ENCODE data around the gene TTC24. TPM values are rescaled to one million over a fixed set of nuclear protein-coding genes. Genes with fewer than 3 reads are reported as not detected.

The TTC24 gene
- total RNA-seq, 4 donors from 2014 or later, result not detected

DNA sequence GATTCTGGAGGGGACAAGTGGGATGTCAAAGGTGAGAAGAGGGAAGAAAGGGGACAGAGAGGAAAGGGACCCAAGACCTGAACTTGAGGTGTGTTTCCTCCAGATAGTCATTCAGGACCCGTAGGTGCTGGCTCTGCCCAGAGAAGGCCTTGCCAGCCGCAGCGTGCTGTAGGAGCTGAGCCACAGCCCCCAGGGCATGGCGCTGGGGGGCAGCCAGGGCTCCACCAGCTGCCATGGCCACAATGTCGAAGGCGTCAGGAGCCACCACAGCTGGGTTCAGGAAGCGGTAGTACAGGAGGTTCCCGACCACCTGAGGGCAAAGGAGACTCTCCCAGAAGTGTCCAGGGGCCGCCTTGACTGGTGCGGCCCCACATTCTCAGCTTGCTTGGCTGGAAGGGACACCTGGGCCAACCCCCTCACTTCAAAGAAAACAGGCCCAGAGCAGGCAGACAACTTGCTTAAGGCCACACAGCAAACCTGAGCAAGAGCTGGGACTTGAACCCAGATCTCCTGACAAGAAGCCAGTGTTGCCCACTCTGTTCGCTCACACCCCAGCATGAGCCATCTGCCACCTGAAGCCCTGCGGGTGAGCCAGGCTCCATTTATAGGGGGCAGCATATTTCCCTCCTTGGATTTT, 45.0 kb upstream of the TTC24 start:
- no peak overlapping the region for H3K4me3 ChIP-seq
- WGBS, 2 donors (ENCODE audit: low coverage in 1 of 2), result 93% methylated on average over 12 of the region's 12 CpGs; no CpG with 5 or more reads in 1 of the 2 donors
- no peaks in the 10 kb centered on the region for H3K9me3 ChIP-seq
- H3K27ac ChIP-seq, result no peak overlapping the region
- no peaks in the 10 kb centered on the region for H3K27me3 ChIP-seq
- H3K36me3 ChIP-seq, result no peaks in the 10 kb centered on the region
- in situ Hi-C loops (cut with MboI; ENCODE audit: low pct_ligation_motif_present in 1 of 4, low pct_unique_long_range_greater_than_20kb in 1 of 4, low sequenced_read_pairs in 3 of 4) (no loop called here), intact Hi-C loops (cut with DNase I; ENCODE audit: low total_unique reads) (no loop called here)
- no peaks in the 10 kb centered on the region for H3K4me1 ChIP-seq
- TF ChIP-seq, protein P1, sequence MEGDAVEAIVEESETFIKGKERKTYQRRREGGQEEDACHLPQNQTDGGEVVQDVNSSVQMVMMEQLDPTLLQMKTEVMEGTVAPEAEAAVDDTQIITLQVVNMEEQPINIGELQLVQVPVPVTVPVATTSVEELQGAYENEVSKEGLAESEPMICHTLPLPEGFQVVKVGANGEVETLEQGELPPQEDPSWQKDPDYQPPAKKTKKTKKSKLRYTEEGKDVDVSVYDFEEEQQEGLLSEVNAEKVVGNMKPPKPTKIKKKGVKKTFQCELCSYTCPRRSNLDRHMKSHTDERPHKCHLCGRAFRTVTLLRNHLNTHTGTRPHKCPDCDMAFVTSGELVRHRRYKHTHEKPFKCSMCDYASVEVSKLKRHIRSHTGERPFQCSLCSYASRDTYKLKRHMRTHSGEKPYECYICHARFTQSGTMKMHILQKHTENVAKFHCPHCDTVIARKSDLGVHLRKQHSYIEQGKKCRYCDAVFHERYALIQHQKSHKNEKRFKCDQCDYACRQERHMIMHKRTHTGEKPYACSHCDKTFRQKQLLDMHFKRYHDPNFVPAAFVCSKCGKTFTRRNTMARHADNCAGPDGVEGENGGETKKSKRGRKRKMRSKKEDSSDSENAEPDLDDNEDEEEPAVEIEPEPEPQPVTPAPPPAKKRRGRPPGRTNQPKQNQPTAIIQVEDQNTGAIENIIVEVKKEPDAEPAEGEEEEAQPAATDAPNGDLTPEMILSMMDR (IDR thresholded peaks at IDR 0.05), result no peak
- no peak for TF ChIP-seq POLR2A (IDR thresholded peaks at IDR 0.05)
- no peak for TF ChIP-seq EP300 (IDR thresholded peaks at IDR 0.05; ENCODE audit: low read depth)
- TF ChIP-seq POLR2AphosphoS5 (IDR thresholded peaks at IDR 0.05), result no peak
- peak; percentile 1 for DNase-seq

DNA sequence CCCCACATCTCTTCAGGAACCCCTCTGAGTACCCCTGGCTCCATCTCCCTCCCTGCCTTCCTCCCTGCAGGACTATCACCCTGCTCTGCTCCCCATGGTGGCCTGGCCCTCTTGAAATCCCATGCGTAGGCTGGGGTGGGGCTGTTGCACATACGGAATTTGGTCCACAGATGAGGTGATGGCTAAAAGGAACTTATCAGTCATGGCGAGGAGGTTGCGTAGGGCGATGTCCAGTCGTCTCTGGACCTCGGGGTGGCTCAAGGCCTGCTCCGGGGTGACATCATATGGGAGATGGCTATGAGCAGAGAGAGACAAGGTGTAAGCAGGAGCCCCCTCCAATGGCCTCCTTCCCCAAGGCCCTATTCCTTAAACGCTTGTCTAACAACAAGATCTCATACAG, 42.5 kb upstream of the TTC24 start:
- 90 to 95% methylated on average over 4 to 9 of the region's 9 CpGs for WGBS, 2 donors (ENCODE audit: low coverage in 1 of 2)
- H3K36me3 ChIP-seq, result no peaks in the 10 kb centered on the region
- in situ Hi-C loops (cut with MboI; ENCODE audit: low pct_ligation_motif_present in 1 of 4, low pct_unique_long_range_greater_than_20kb in 1 of 4, low sequenced_read_pairs in 3 of 4), result no loop called here
- no peaks in the 10 kb centered on the region for H3K27me3 ChIP-seq
- no peak overlapping the region for H3K27ac ChIP-seq
- intact Hi-C loops (cut with DNase I; ENCODE audit: low total_unique reads), result no loop called here
- H3K4me1 ChIP-seq, result no peaks in the 10 kb centered on the region
- DNase-seq, result no peak
- no peak overlapping the region for H3K4me3 ChIP-seq
- no peaks in the 10 kb centered on the region for H3K9me3 ChIP-seq
- no peak for TF ChIP-seq POLR2A (IDR thresholded peaks at IDR 0.05)

DNA sequence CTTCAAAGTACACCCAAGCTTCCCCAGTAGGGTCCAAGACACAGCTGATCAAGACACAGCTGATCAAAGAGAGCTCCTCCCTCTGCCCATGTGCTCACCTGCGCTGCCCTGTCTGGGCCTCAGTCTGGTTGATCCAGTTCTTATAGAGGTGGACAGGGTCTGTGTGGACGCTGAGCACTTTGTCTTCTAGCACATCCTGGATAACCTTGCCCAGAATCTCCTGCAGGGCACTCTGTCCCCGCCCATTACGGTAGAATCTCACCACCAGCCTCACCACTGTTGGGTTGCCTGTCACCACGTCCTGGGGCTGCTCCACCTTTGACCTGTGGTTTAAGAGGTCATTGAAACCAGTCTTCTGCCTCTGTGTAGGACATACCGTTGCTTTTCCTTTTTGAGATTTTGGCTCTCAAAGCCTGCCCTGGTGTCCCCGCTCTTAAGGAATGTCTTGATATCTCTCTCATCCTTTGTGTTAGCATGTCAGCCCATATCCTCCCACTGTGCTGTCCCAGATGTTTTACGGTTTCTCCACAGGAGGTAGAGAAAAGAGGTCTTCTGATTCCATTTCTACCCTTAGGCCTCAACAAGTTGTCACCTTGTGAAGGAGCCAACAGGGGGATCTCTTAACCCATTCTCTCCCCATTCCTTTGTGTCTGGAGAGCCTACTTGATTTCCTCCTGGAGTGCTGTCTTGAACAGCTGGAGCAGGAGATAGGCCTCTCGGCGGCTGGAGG, 40.6 kb upstream of the TTC24 start:
- no peak for DNase-seq
- WGBS, 2 donors (ENCODE audit: low coverage in 1 of 2), result 91 to 100% methylated on average over 2 to 10 of the region's 10 CpGs
- Histone ChIP-seq H3K9me3 (no peaks in the 10 kb centered on the region), H3K36me3 (no peaks in the 10 kb centered on the region), H3K27ac (no peak overlapping the region), H3K4me3 (no peak overlapping the region), H3K27me3 (no peaks in the 10 kb centered on the region), H3K4me1 (no peaks in the 10 kb centered on the region)
- intact Hi-C loops (cut with DNase I; ENCODE audit: low total_unique reads) (no loop called here), in situ Hi-C loops (cut with MboI; ENCODE audit: low pct_ligation_motif_present in 1 of 4, low pct_unique_long_range_greater_than_20kb in 1 of 4, low sequenced_read_pairs in 3 of 4) (no loop called here)
- TF ChIP-seq, protein P1 (IDR thresholded peaks at IDR 0.05), result no peak
- TF ChIP-seq EP300 (IDR thresholded peaks at IDR 0.05; ENCODE audit: low read depth) (no peak), POLR2AphosphoS5 (IDR thresholded peaks at IDR 0.05) (no peak), POLR2A (IDR thresholded peaks at IDR 0.05) (no peak)

DNA sequence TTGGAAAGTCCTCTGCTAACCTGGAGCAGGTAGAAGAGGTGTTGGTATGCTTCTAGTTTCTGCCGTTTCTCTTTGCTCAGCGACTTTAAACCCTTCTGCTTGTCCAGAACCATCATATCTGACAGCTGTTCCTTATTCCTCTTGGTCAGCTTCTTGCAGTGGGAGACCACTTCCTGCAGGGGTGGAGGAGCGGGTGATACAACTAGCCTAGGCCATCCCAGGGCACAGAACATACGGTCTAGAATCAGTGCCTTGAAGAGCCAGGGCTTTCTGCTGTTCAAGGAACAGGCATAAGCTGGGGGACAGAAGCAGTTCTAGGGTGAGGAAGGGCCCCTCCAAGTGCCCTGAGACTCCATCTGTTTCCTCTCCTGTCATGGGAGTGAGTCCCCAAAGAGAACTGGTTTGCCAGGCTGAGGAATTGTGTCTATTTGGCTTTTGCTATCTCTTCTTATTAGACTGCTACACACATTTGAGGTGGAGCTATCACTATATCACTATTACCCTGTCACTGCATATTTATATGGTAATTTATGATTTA, 39.6 kb upstream of the TTC24 start:
- H3K4me3 ChIP-seq, result no peak overlapping the region
- no peaks in the 10 kb centered on the region for H3K27me3 ChIP-seq
- no peaks in the 10 kb centered on the region for H3K36me3 ChIP-seq
- DNase-seq, result no peak
- intact Hi-C loops (cut with DNase I; ENCODE audit: low total_unique reads), result no loop called here
- in situ Hi-C loops (cut with MboI; ENCODE audit: low pct_ligation_motif_present in 1 of 4, low pct_unique_long_range_greater_than_20kb in 1 of 4, low sequenced_read_pairs in 3 of 4), result no loop called here
- H3K27ac ChIP-seq, result no peak overlapping the region
- TF ChIP-seq POLR2AphosphoS5 (IDR thresholded peaks at IDR 0.05), result no peak
- no peak for TF ChIP-seq EP300 (IDR thresholded peaks at IDR 0.05; ENCODE audit: low read depth)
- TF ChIP-seq, protein P1 (IDR thresholded peaks at IDR 0.05), result no peak
- TF ChIP-seq POLR2A (IDR thresholded peaks at IDR 0.05), result no peak
- H3K9me3 ChIP-seq, result no peaks in the 10 kb centered on the region
- WGBS, 2 donors (ENCODE audit: low coverage in 1 of 2), result 90 to 95% methylated on average over 2 to 4 of the region's 4 CpGs
- no peaks in the 10 kb centered on the region for H3K4me1 ChIP-seq
